ENCODE data around the gene MEPCE. TPM values are rescaled to one million over a fixed set of nuclear protein-coding genes. Genes with fewer than 3 reads are reported as not detected.
"Not testable (repeated sequence)": the region's sequence is repeated elsewhere in the genome, so short reads cannot be mapped to it uniquely, and the experiment has no call there.

MEPCE gene
- total and polyA plus RNA-seq, 10 donors = 31.4 to 82.2 (median 59.0) TPM

DNA sequence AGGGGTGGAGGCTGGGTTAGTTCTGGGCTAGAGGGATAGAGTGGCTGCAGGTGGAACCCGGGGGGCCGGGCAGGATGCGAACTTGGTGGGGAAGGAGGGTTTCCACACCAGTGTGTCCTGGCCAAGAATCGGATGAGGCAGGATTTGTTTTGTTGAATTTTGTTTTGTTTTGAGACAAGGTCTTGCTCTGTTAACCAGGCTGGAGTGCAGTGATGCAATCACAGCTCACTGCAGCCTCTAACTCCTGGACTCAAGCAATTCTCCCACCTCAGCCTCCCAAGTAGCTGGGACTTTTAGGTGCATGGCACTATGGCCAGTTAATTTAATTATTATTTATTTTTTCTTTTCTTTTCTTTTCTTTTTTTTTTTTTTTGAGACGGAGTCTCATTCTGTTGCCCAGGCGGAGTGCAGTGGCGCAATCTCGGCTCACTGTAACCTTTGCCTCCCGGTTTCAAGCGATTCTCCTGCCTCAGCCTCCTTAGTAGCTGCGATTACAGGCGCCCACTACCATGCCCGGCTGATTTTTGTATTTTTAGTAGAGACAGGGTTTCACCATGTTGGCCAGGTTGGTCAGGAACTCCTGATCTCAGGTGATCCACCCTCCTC, 19.7 kb downstream of the MEPCE start:
- Histone ChIP-seq H3K4me1 (peaks cover 12 to 47% (median 33%) of the 10 kb centered on the region in 6 donors), H3K27ac (no peak overlapping the region), H3K36me3 (no peaks in the 10 kb centered on the region), H3K27me3 (replicated peaks in 1 of 7) (no peaks in the 10 kb centered on the region), H3K4me3 (no peak overlapping the region), H3K9me3 (no peaks in the 10 kb centered on the region)
- WGBS, 5 donors = 76 to 93% (median 84%) methylated on average over 12 to 13 of the region's 13 CpGs
- DNase-seq = no peak
- intact Hi-C loops (cut with DNase I; ENCODE audit: low total_unique reads) = no loop called here
- TF ChIP-seq CTCF (IDR thresholded peaks at IDR 0.05 in 8 of 11, conservative IDR thresholded peaks at IDR 0.05 in 3 of 11) = no peak
- TF ChIP-seq POLR2A (IDR thresholded peaks at IDR 0.05) = no peak

- Histone ChIP-seq H3K9me3 (no peaks in the 10 kb centered on the region), H3K4me1 (peaks cover 5 to 37% (median 18%) of the 10 kb centered on the region in 6 donors), H3K36me3 (peaks cover 0 to 15% (median 0%) of the 10 kb centered on the region in 6 donors), H3K4me3 (no peak overlapping the region), H3K27me3 (replicated peaks in 1 of 7) (no peaks in the 10 kb centered on the region), H3K27ac (no peak overlapping the region)
- no peak for DNase-seq
- intact Hi-C loops (cut with DNase I; ENCODE audit: low total_unique reads) = no loop called here
- WGBS, 5 donors = 94 to 100% (median 95%) methylated on average over 3 of the region's 3 CpGs
- TF ChIP-seq POLR2A (IDR thresholded peaks at IDR 0.05) = no peak
- no peak for TF ChIP-seq CTCF (IDR thresholded peaks at IDR 0.05 in 8 of 11, conservative IDR thresholded peaks at IDR 0.05 in 3 of 11)
- no peak for TF ChIP-seq POLR2AphosphoS5 (IDR thresholded peaks at IDR 0.05)
Measured at GRCh38 chr7:100452513-100452912, 22.9 kb downstream of the MEPCE start.

- H3K4me3 ChIP-seq; intact Hi-C loops (cut with DNase I; ENCODE audit: low total_unique reads); DNase-seq; H3K27me3 ChIP-seq (replicated peaks in 1 of 7); H3K9me3 ChIP-seq: not testable (repeated sequence)
- 90 to 99% (median 94%) methylated on average over 6 to 8 of the region's 8 CpGs for WGBS, 5 donors
- Histone ChIP-seq H3K36me3 (peaks cover 0 to 21% (median 0%) of the 10 kb centered on the region in 6 donors), H3K27ac (peak overlapping the region in 4 of 8 donors; percentile 26 to 51 (median 40)), H3K4me1 (peaks cover 5 to 37% (median 18%) of the 10 kb centered on the region in 6 donors)
Measured at GRCh38 chr7:100453854-100454253, 24.2 kb downstream of the MEPCE start.

GRCh38 chr7:100455206-100455605, 25.6 kb downstream of the MEPCE start:
- no peak overlapping the region for H3K4me3 ChIP-seq
- intact Hi-C loops (cut with DNase I; ENCODE audit: low total_unique reads) = no loop called here
- H3K36me3 ChIP-seq = peaks cover 0 to 33% (median 5%) of the 10 kb centered on the region in 6 donors
- H3K9me3 ChIP-seq = no peaks in the 10 kb centered on the region
- no peak for TF ChIP-seq POLR2AphosphoS5 (IDR thresholded peaks at IDR 0.05)
- TF ChIP-seq CTCF (IDR thresholded peaks at IDR 0.05 in 8 of 11, conservative IDR thresholded peaks at IDR 0.05 in 3 of 11) = no peak
- TF ChIP-seq POLR2A (IDR thresholded peaks at IDR 0.05) = no peak
- H3K4me1 ChIP-seq = peaks cover 5 to 29% (median 13%) of the 10 kb centered on the region in 6 donors
- 86 to 94% (median 89%) methylated on average over 3 of the region's 3 CpGs for WGBS, 5 donors
- peak overlapping the region in 4 of 8 donors; percentile 29 to 51 (median 45) for H3K27ac ChIP-seq
- DNase-seq = no peak
- H3K27me3 ChIP-seq (replicated peaks in 1 of 7) = no peaks in the 10 kb centered on the region

All from spleen (tissue), 11 donors.